GM18499 (cell line): ENCODE data around the gene SYNE4.
A peak's percentile ranks its signal among the peaks of the same experiment; 100 is the strongest.

Experiments used
- ATAC-seq: cut with Tn5 transposase; IDR thresholded peaks from one replicate; pipeline ENCODE4 v1.9.1; 2021; ENCODE audit warnings: moderate number of reproducible peaks; ENCODE audit not compliant: insufficient read depth, unreplicated experiment

Gene SYNE4

DNA sequence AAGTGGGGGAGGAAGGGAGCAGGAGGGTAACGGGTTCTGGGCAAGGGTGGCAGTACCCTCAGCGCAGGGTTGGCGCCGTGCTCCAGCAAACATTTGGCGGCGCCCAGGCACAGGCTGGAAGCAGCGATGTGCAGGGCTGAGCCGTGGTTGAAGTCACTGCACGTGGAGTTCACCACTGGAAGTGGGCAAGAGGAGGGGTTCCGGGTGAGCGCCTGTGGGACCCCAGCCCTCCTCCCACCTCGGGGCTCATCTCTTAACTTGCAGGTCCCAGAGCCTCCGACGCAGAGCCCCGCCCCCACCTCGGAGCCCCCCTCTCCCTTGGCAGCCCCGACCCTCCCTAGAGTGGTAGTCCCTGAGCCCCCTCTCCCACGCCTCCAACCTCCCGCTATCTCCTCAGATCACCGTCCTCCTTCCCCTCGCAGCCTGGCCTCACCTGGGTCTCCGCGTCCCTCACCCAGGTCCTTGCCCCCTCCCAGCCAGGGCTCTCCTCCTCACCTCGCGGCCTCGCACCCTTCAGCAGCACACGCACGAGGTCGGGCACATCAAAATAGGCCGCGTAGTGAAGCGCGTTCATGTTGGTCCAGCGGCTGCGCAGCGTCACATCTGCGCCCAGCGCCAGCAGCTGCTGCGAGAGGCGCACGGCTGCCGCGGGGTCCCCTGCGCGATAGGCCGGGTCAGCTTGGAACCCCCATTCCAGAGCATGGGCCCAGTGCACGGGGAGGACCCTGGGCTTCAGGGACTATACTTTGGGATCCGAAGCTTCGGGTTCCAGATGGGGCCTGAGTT lies 17.7 kb upstream of the SYNE4 start:
- ATAC-seq = no peak

DNA sequence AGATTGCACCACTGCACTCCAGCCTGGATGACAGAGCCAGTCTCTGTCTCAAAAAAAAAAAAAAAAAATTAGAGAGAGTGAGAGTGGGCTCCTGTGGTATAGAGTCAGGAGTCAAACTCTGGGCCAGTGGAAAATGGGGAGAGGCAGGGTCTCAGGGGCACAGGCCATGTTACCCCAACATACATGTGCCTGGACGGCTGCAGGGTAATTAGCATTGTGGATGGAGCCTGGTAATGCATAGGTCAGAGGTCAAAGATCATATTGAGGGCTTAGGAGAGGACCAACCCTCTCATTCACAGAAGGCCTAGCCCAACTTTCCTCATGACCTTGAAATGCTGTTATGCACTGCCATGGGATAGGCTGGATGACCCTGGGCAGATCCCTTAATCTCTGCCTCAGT lies 16.9 kb upstream of the SYNE4 start:
- no peak for ATAC-seq

DNA sequence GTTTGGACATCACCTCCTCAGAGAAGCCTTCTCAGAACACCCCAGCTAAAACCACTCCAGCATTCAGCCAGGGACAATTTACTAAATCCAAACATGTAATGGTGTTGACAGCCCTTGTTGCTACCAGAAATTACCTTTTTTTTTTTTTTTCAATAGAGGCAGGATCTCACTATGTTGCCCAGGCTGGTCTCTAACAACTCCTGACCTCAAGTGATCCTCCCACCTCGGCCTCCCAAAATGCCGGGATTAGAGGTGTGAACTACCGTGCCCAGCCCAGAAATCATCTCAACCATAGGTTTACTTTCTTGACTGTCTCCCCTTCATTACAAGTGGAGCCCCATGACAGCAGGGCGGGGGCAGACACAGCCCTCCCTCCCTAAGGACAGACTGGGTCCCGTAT lies 14.8 kb upstream of the SYNE4 start:
- ATAC-seq = no peak

DNA sequence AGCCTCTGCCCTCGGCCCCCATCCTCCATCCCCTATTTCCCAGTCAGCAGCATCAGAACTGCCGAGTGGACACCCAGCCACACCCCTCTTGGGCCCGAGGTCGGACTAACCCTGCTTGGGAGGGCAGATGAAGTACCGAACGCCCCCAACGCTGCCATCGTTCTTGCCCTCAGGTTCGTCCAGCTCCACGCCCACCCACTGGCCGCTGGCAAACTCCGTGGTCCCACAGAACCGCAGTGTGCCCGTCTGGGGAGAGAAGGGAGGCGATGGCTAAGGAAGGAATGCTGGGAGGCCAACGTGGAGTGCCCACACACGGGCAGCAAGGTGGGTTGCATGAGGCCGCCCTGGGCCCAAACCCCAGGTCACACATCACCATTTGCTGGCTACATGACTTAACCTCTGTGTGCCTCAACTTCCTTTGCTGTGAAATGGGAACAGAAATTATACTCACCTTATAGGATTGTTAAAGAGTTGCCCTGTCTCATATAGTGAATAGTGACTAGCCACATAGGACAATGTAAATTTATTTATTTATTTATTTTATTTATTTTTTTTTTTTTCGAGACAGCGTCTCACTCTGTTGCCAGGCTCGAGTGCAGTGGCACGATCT lies 10.6 kb upstream of the SYNE4 start:
- ATAC-seq = no peak

DNA sequence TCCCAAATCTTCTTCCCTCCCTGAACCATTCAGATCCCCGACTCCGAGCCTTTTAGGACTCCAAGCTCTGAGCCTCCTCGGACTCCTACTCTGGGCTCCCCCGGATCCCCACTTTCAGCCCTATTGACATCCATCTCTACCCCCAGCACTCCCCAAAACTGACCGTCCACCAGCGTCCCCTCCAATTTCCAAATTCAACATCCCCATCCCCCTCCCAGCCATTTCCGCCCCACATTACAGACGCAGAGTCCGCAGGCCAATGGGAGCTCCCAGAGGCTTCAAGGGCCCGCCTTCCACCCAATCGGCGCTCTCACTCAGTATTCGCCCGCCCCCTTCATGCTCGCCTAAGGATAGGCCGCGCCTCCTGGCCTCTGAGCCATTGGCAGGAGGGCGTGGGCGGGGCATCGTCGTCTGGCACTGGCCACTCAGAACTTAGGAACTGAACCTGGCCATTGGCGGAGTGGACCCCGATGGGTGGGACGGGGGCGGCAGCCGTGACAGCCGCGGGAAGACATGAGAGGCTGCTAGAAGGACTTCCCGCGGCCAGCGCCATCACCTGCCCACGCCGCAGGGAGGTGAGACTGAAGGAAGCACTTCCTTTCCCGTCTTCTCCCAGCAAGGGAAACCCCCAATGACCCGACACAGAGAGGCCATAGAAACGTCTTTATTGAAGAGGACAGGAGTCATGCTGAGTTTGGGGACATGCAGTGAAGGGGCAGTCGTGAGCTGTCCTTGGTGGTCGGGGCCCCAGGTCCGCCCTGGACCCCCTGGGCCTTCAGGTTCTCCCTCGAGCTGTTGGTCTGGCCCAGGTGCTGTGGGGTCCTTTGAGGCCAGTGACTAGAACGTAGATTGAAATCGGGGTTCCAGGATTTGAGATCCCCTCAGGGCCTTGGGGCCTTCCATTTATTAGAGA lies 5.7 kb upstream of the SYNE4 start, which contains the start of gene ALKBH6:
ALKBH6 (minus strand) TSS at position 202 of the 913 bp plus-strand sequence. CDS start 816 bp downstream, outside the sequence.
- ATAC-seq = peak; percentile 83

DNA sequence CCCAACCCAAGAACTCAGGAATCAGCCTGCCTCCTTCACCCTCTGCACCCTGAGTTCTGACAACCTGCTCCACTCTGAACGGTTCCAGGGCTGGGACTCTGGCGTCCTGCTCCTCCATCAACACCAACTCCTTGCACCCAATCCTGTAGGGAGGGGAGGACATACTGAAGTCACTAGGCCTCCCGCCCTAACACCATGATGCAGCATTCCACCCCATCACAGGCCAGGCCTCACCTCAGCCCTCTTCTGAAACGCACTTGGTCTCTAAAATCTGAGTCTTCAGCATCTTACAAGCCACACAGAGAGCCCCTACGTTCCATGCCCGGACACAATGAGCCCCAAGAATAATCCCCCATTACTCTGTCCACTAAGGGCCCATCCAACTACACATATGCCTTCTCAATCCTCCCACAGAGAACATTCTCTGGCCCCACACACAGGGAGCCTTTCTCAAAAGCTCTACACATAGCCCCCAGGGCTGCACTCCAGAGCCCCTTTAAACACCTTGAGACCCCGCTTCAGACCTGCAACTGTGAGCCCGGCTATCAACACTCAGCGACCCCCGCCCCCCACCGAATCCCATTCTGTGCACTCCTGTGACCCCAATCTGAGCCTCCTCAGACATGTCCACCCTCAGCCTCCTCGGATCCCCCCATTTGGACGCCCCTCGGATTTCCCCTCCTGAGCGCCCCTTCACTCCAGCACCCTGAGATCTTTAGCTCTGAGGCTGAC lies 4.8 kb upstream of the SYNE4 start:
- no peak for ATAC-seq

DNA sequence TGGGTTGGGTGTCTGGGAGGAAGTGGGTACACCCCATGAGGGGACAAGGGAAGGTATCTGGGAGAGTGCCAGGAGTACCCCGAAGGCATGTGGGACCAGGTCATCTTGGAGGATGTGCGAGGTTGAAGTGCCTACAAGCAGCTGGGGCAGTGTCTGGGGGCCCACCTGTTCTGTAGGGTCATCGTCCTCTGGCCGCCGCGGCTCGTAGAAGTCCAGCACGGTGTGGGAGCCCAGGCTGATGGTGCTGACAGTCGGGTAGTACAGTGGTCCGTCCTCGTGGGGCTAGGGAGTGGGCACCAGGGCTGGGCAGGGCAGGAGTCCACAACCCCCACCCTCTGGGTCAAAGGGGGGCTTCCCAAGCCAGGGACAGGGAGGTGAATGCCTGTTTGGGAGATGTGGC lies 1.8 kb upstream of the SYNE4 start:
- ATAC-seq = no peak

DNA sequence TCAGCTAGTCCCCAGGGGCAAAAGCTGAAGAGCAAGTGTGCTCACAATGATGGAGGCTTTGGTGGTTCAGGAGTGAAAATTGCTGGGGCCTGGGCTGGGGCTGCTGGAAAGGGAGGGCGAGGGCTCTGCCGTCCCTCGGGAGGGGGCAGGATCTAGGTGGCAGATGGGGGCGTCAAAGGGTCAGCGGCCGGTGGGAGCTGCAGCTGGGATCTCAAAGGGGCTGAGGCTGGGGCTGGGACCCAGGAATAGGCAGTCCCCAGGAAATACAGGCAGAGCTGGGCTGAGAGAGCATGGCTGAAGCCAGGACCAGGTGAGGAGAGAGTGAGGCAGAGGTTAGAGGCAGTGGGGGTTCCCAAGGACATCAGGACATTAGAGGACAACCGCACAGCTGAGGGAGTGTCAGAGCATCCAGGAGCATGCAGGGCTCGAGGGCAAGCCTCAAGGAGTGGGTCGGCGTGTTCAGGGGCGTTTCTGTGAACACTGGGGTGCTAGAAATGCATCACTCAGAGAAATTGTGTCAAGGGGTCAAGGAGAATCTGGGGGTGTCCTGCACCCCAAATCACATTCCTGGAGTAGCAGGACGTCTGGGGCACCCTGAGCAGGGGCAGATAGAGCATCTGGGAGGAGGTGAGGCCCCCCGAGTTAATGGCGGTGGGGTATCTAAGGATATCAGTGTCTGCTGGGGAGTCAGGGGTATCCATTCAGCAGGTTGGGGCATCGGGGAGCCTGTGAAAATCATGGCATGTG lies 1.2 kb upstream of the SYNE4 start:
- no peak for ATAC-seq

DNA sequence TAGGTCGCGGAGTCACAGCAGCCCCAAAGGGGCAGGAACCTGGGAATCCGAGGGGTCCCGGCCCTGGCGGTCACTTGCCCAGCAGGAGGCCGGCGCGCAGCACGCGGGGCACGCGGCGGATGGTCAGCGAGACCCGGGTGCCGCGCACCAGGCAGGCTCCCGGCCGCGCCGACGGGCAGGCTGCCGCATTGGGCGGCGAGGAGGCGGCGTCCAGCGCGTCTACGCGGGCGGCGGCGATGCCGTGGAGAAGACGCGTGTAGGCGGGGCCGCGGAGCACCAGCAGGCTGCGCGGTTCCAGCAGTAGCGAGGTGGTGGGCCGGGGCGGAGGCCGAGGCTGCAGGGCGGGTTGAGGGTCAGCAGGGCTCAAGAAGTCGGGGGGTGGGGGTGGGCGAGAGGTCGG lies 607 bp upstream of the SYNE4 start:
- no peak for ATAC-seq

DNA sequence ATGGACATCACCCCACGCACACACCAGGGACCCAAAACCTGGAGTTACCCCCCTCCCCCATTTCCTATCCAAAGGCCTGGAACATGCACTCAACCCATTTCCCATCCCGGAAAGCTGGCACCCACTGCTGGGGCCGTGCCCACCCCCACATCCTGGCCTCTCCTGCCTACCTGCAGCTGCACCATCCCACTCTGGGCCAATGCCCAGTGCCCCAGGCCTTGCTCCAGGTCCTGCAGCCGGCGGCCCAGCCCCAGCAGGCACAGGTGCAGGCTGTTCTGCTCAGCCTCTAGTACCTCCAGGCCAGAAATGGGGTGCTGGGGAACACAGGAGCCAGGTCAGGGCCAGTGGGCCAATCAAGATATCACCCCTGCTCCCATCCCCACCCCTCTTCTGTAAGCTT lies 1.7 kb downstream of the SYNE4 start:
- no peak for ATAC-seq

DNA sequence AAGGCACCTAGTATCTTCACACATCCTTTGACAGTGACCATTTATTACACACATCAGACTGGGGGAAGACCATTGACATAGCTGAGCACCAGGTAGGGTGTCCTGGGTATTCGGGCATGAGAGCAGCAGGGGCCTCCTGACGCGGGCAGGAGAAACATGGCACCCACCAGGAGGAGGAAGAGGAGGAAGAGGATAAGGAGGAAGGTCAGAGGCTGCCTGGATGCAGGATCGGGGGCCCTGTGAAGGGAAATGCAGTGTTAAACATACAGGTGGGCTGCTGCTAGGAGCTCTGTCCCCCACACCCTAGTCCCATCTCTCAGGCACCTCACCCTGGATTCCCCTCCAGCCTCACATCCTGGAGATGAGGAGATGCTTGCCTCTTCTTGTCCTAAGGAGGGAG lies 5.3 kb downstream of the SYNE4 start:
- ATAC-seq = no peak

DNA sequence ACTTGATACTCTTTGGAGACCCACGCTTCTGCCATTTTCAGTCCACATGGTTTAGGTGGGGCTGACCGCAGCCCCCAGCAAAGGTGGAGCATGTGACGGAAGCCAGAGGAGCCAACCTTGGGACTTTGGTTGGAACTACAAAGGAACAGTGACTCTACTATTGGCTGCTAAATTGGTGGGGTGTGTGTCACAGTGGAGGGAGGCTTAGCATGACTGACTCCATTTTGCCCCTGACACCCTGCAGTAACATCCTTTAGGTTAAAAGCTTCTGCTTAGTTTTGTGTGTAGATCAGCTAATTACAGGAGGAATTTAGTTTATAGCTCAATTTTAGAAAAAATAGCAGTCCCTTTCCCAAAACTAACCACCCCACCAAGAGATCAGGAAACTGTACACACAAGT lies 7.0 kb downstream of the SYNE4 start:
- ATAC-seq = no peak

DNA sequence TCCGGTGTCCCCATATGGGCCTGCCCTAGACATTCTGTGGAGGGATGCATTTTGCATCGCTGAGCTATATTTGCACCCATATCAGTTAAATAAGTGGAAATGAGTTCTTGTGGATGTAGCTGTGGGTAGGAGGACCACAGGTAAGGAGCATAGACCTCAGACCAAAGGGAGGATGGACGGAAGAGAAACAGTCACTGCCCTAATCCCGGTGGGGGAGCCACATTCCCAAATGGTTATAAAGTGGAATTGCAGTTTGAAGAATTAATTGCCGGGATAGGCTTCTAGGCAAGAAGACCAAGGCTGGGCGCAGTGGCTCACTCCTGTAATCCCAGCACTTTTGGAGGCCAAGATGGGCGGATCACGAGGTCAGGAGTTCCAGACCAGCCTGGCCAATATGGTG lies 11.8 kb downstream of the SYNE4 start:
- ATAC-seq = no peak

DNA sequence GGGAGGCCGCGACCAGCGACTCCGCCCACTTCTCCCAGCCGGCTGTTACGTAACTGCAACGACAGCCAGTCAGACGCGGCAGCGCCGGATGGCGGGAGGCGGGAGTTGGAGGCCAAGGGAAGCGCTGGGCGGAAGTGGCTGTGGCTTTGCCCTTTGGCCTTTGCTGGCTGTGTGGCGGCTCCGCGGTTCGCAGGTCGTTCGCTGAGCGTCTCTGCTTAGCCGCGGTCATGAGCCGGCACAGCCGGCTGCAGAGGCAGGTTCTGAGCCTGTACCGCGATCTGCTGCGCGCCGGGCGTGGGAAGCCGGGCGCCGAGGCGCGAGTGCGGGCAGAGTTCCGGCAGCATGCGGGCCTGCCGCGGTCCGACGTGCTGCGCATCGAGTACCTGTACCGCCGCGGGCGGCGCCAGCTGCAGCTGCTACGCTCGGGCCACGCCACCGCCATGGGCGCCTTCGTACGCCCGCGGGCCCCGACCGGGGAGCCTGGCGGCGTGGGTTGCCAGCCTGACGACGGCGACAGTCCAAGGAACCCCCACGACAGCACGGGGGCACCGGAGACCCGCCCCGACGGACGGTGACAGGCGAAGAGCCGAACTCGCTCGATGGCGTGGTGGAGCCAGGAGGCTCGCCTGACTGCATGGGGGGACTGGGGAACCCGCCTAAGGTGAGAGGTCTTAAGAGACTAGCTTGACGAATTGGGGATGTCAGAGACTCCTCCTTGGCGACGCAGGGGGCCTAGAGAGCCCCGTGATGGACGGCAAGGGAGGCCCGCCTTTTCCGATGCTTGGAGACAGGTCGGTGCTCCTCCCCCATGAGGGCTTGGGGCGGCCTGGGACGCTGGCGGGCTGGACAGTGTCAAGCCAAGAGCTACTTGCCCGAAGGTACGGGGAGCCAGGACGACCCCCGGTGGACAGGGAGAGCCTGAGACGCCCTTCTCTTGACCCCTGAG lies 13.3 kb downstream of the SYNE4 start, which contains the start of gene SDHAF1:
SDHAF1 (plus strand) TSS at position 141 of the 946 bp plus-strand sequence; CDS start at position 228, 87 bp downstream.
- ATAC-seq = peak; percentile 51

DNA sequence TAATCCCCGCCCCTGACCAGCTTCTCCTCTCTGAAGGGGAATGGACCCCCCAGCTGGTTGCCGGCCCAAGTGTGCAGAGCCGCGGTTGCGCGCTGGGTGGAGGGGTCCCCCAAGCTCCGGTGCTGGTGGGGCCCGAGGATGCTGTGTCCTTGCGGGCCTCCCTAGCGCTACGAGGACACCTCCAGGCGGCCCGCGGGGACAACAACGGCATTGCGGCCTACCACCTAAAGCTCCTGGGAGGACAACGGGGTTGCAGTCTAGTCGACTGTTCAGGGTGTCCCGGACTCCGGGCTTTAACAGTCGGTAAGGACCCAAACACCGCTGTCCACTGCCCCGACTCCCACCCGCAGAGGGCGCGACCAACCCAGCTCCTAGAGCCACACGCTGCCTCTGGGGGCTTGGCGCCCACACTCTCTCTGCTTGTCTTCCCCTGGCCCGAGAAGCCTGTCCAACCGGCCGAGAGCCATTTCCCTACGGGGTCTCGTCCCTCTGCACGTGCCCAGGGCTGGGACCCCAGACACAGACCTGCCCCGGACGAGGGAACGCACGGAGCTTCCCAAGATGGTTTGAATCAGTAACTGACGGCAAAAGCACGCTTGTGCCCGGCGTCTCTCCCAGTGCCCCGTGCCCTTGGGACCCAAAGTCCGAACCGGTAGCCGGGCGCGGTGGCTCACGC lies 14.6 kb downstream of the SYNE4 start:
- no peak for ATAC-seq

DNA sequence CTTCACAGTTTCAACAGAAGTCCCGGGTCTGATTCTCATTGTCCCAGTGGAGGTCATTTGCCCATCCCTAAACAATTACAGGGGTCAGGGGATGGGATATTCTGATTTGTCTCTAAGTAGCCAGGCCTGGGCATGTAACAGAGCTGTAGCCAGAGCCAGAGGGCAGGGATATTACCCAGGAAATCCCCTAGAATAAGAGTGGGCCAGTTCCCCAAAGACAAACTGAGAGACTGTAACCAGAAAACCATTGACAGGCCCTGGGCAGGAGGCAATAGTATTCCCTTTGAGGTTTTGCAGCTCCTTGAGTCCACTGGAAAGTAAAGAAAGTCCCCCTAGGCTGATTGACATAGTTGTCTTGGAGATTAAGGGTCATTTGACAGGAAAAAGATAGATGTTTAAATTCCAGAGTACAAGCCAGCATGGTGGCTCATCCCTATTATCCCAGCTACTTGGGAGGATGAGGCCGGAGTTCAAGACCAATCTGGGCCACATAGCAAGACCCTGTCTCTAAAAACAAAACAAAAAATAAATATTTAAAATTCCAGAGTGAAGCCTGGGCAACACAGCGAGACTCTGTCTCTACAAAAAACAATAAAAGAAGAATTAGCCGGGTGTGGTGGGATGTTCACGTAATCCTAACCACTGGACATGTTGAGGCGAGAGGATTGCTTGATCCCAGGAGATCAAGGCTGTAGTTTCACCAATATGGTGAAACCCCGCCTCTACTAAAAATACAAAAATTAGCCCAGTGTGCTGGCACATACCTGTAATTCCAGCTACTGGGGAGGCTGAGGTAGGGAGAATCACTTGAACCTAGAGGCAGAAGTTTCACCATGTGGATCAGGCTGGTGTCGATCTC lies 15.5 kb downstream of the SYNE4 start:
- ATAC-seq = no peak
